WTC11 (cell line): Measurements from ENCODE around the gene GPR18. TPM values are rescaled to one million over a fixed set of nuclear protein-coding genes. Genes with fewer than 3 reads are reported as not detected.

ENCODE experiments used
- ATAC-seq: fragments of 200-7000 bp; cut with Tn5 transposase; 2 replicates; pipeline ENCODE4 v1.10.0; 2021; ENCODE audit warnings: mild to moderate bottlenecking, moderate library complexity
- CTCF ChIA-PET: fragments of 300-600 bp; sonication (Branson Sonifier 250); formaldehyde crosslinking; loops from one replicate; lab custom pipeline; 2021; ENCODE audit warnings: antibody characterized with exemption; lab: Charles Lee
- POLR2A ChIA-PET: fragments of 350-600 bp; sonication (Branson Sonifier 250); formaldehyde crosslinking; loops from one replicate; lab custom pipeline; 2021; ENCODE audit warnings: antibody characterized with exemption; lab: Charles Lee
- DNase-seq: peaks from one replicate; pipeline ENCODE4 v3.0.0; 2021; ENCODE audit warnings: low spot score
- H3K27ac Mint-ChIP-seq: 2 replicates; pipeline ENCODE4 v1.8.0; 2021; ENCODE audit warnings: mixed read lengths
- H3K27me3 Mint-ChIP-seq: 2 replicates; pipeline ENCODE4 v1.8.0; 2021; ENCODE audit warnings: low read depth, mild to moderate bottlenecking, moderate library complexity, mixed read lengths
- H3K36me3 Mint-ChIP-seq: 2 replicates; pipeline ENCODE4 v1.8.0; 2021; ENCODE audit warnings: mixed read lengths
- H3K4me1 Mint-ChIP-seq: 2 replicates; pipeline ENCODE4 v1.8.0; 2022; ENCODE audit warnings: mixed read lengths
- H3K4me3 Mint-ChIP-seq: 2 replicates; pipeline ENCODE4 v1.8.0; 2021; ENCODE audit warnings: mild to moderate bottlenecking, moderate library complexity, mixed read lengths
- H3K9me3 Mint-ChIP-seq: 2 replicates; pipeline ENCODE4 v1.8.0; 2021; ENCODE audit warnings: mixed read lengths
- AFF4 ChIP-seq: sonication (generic); formaldehyde crosslinking; IDR thresholded peaks from 2 replicates; pipeline ENCODE4 v1.8.1; 2023; ENCODE audit warnings: mild to moderate bottlenecking, missing genetic modification reagents, borderline replicate concordance
- AR ChIP-seq: fragments of 250-450 bp; sonication (Bioruptor Pico); IDR thresholded peaks from 2 replicates; pipeline ENCODE4 v1.9.0; 2021; ENCODE audit warnings: mild to moderate bottlenecking
- ATF2 ChIP-seq: sonication (generic); formaldehyde crosslinking; IDR thresholded peaks from 2 replicates; pipeline ENCODE4 v1.8.1; 2022; ENCODE audit warnings: low read depth, missing genetic modification reagents, borderline replicate concordance
- ELF4 ChIP-seq: sonication (generic); formaldehyde crosslinking; IDR thresholded peaks from 2 replicates; pipeline ENCODE4 v1.8.1; 2022; ENCODE audit warnings: low read depth, mild to moderate bottlenecking, moderate library complexity, missing genetic modification reagents
- ESRRA ChIP-seq: sonication (generic); formaldehyde crosslinking; IDR thresholded peaks from 2 replicates; pipeline ENCODE4 v1.8.1; 2022; ENCODE audit warnings: mild to moderate bottlenecking, missing genetic modification reagents, borderline replicate concordance
- ETV6 ChIP-seq: sonication (generic); formaldehyde crosslinking; IDR thresholded peaks from 2 replicates; pipeline ENCODE4 v1.8.1; 2022; ENCODE audit warnings: mild to moderate bottlenecking, missing genetic modification reagents
- FOXJ3 ChIP-seq: sonication (generic); formaldehyde crosslinking; IDR thresholded peaks from 2 replicates; pipeline ENCODE4 v1.9.0; 2021; ENCODE audit warnings: missing genetic modification reagents, mild to moderate bottlenecking, borderline replicate concordance
- FOXK1 ChIP-seq: sonication (generic); formaldehyde crosslinking; IDR thresholded peaks from 2 replicates; pipeline ENCODE4 v1.8.0; 2022; ENCODE audit warnings: mild to moderate bottlenecking, moderate library complexity, missing genetic modification reagents
- GRHL2 ChIP-seq: fragments of 250-450 bp; sonication (Bioruptor Pico); IDR thresholded peaks from 2 replicates; pipeline ENCODE4 v1.8.0; 2022; ENCODE audit warnings: mild to moderate bottlenecking, moderate library complexity; ENCODE audit not compliant: insufficient replicate concordance, severe bottlenecking
- HMGA2 ChIP-seq: fragments of 250-450 bp; sonication (Bioruptor Pico); IDR thresholded peaks from 2 replicates; pipeline ENCODE4 v1.4.0; 2021; ENCODE audit warnings: mild to moderate bottlenecking, moderate library complexity
- HMGXB4 ChIP-seq: sonication (generic); formaldehyde crosslinking; IDR thresholded peaks from 2 replicates; pipeline ENCODE4 v1.8.1; 2023; ENCODE audit warnings: mild to moderate bottlenecking, moderate library complexity, missing genetic modification reagents
- KAT7 ChIP-seq: sonication (generic); formaldehyde crosslinking; IDR thresholded peaks from 2 replicates; pipeline ENCODE4 v1.8.1; 2023; ENCODE audit warnings: missing genetic modification reagents, mild to moderate bottlenecking, borderline replicate concordance
- NFATC4 ChIP-seq: fragments of 250-450 bp; sonication (Bioruptor Pico); IDR thresholded peaks from 2 replicates; pipeline ENCODE4 v1.9.0; 2021; ENCODE audit warnings: mild to moderate bottlenecking
- NFYB ChIP-seq: sonication (generic); formaldehyde crosslinking; conservative IDR thresholded peaks from 2 replicates; pipeline ENCODE4 v1.8.0; 2022; ENCODE audit warnings: low read depth, missing genetic modification reagents
- NR3C1 ChIP-seq: sonication (generic); formaldehyde crosslinking; conservative IDR thresholded peaks from 2 replicates; pipeline ENCODE4 v1.8.1; 2023; ENCODE audit warnings: low read depth, mild to moderate bottlenecking, missing genetic modification reagents
- PREB ChIP-seq: sonication (generic); formaldehyde crosslinking; IDR thresholded peaks from 2 replicates; pipeline ENCODE4 v1.8.1; 2022; ENCODE audit warnings: mild to moderate bottlenecking, missing genetic modification reagents, moderate library complexity, borderline replicate concordance
- PRRX2 ChIP-seq: fragments of 250-450 bp; sonication (Bioruptor Pico); IDR thresholded peaks from 2 replicates; pipeline ENCODE4 v1.8.0; 2021; ENCODE audit warnings: mild to moderate bottlenecking
- TEAD4 ChIP-seq: sonication (generic); formaldehyde crosslinking; IDR thresholded peaks from 2 replicates; pipeline ENCODE4 v1.8.0; 2022; ENCODE audit warnings: mild to moderate bottlenecking, missing genetic modification reagents
- ZNF317 ChIP-seq: sonication (generic); formaldehyde crosslinking; IDR thresholded peaks from 2 replicates; pipeline ENCODE4 v1.8.1; 2023; ENCODE audit warnings: low read depth, mild to moderate bottlenecking, moderate library complexity, missing genetic modification reagents, borderline replicate concordance
- ZNF425 ChIP-seq: fragments of 250-450 bp; sonication (Bioruptor Pico); conservative IDR thresholded peaks from 2 replicates; pipeline ENCODE4 v1.9.0; 2021; ENCODE audit warnings: mild to moderate bottlenecking
- total RNA-seq: library from RNA; stranded (reverse); gene quantifications from 3 replicates; pipeline ENCODE4 v1.2.3, GENCODE V29; 2021

Gene GPR18
- total RNA-seq, 1 experiment from 2014 or later, result 0.09 TPM

- no peak for ATAC-seq
- CTCF ChIA-PET, result no interaction called here
These were observed 43.9 kb upstream of the GPR18 start for GRCh38 chr13:99301913-99302636.

More at GRCh38 chr13:99301913-99302636, 43.9 kb upstream of the GPR18 start:
- Mint-ChIP-seq H3K4me1 (peaks cover 12% of the 10 kb centered on the region), H3K9me3 (no peaks in the 10 kb centered on the region), H3K27me3 (no peaks in the 10 kb centered on the region), H3K4me3 (no peak overlapping the region), H3K27ac (peak overlapping the region; percentile 15; the same call in 1 of the 2 replicates)
- POLR2A ChIA-PET, result no interaction called here
- DNase-seq, result no peak
- TF ChIP-seq AFF4 (CRISPR knock-in tag), result no peak
- no peak for TF ChIP-seq ATF2
- no peak for TF ChIP-seq ZNF317 (CRISPR knock-in tag)
- no peak for TF ChIP-seq FOXJ3 (CRISPR knock-in tag)
- no peak for TF ChIP-seq FOXK1
- no peak for TF ChIP-seq ETV6 (CRISPR knock-in tag)
- no peak for TF ChIP-seq NR3C1 (CRISPR knock-in tag)
- no peak for TF ChIP-seq AR (CRISPR knock-in tag)
- TF ChIP-seq HMGA2 (CRISPR knock-in tag), result no peak
- TF ChIP-seq ZNF425 (CRISPR knock-in tag), result no peak
- TF ChIP-seq GRHL2 (CRISPR knock-in tag), result no peak
- no peak for TF ChIP-seq PRRX2 (CRISPR knock-in tag)
- no peak for TF ChIP-seq NFATC4
- TF ChIP-seq ESRRA (CRISPR knock-in tag), result no peak
- TF ChIP-seq ELF4, result no peak
- TF ChIP-seq TEAD4 (CRISPR knock-in tag), result no peak
- no peak for TF ChIP-seq HMGXB4
- TF ChIP-seq NFYB (CRISPR knock-in tag), result no peak
- no peak for TF ChIP-seq PREB (CRISPR knock-in tag)
- no peak for TF ChIP-seq KAT7
- TF ChIP-seq, all 79 proteins: peak for 0
- no peaks in the 10 kb centered on the region for H3K36me3 Mint-ChIP-seq
